Smooth muscle cell (in vitro differentiated cells): ENCODE data around the gene NTRK3. TPM values are rescaled to one million over a fixed set of nuclear protein-coding genes. Genes with fewer than 3 reads are reported as not detected.

ENCODE experiments used
- DNase-seq: peaks from one replicate; lab custom pipeline; 2025; ENCODE audit not compliant: unreplicated experiment; lab: John Stamatoyannopoulos, UW
- H2AFZ ChIP-seq: fragments of 200-600 bp; sonication (generic); 2 replicates; pipeline ENCODE4 v1.6.0; 2016; ENCODE audit warnings: antibody characterized with exemption, low read depth, mild to moderate bottlenecking
- H3F3A ChIP-seq: fragments of 200-600 bp; sonication (generic); 2 replicates; pipeline ENCODE4 v1.6.0; 2017; ENCODE audit warnings: antibody characterized with exemption, low read depth
- H3K27ac ChIP-seq: fragments of 200-600 bp; sonication (generic); 2 replicates; pipeline ENCODE4 v1.5.1; 2016; ENCODE audit warnings: low read depth, mild to moderate bottlenecking
- H3K27me3 ChIP-seq: fragments of 200-600 bp; sonication (generic); 2 replicates; pipeline ENCODE4 v1.6.1; 2016; ENCODE audit warnings: low read depth, mild to moderate bottlenecking
- H3K36me3 ChIP-seq: fragments of 200-600 bp; sonication (generic); 2 replicates; pipeline ENCODE4 v1.5.1; 2016; ENCODE audit warnings: low read depth
- H3K4me1 ChIP-seq: fragments of 200-600 bp; sonication (generic); 2 replicates; pipeline ENCODE4 v1.5.1; 2016; ENCODE audit warnings: low read depth
- H3K4me2 ChIP-seq: fragments of 200-600 bp; sonication (generic); 2 replicates; pipeline ENCODE4 v1.6.0; 2016; ENCODE audit warnings: mild to moderate bottlenecking
- H3K4me3 ChIP-seq: fragments of 200-600 bp; sonication (generic); 2 replicates; pipeline ENCODE4 v1.5.1; 2016; ENCODE audit warnings: mild to moderate bottlenecking
- H3K79me2 ChIP-seq: fragments of 200-600 bp; sonication (generic); 2 replicates; pipeline ENCODE4 v1.6.0; 2016; ENCODE audit warnings: low read depth, mild to moderate bottlenecking
- H3K9ac ChIP-seq: fragments of 200-600 bp; sonication (generic); 2 replicates; pipeline ENCODE4 v1.6.0; 2016; ENCODE audit warnings: low read depth
- H3K9me3 ChIP-seq: fragments of 200-600 bp; sonication (generic); replicated peaks from 2 replicates; pipeline ENCODE4 v1.5.1; 2016; ENCODE audit warnings: low read depth
- H4K20me1 ChIP-seq: fragments of 200-600 bp; sonication (generic); 2 replicates; pipeline ENCODE4 v1.6.0; 2016; ENCODE audit warnings: low read depth
- CTCF ChIP-seq: fragments of 200-600 bp; sonication (generic); IDR thresholded peaks from 2 replicates; pipeline ENCODE4 v1.5.1; 2017; ENCODE audit warnings: borderline replicate concordance, mild to moderate bottlenecking, antibody characterized with exemption; ENCODE audit not compliant: insufficient read depth, poor library complexity, severe bottlenecking
- WGBS: methylation state at CpG from one replicate; pipeline ENCODE4 v1.1.7; 2016; ENCODE audit warnings: low lambda C conversion rate; 5-methylcytosine and 5-hydroxymethylcytosine counted together
- polyA plus RNA-seq: library from polyadenylated mRNA; unstranded; fragments of >200 nt; fragmentation: Nextera tagmentation; extraction: Ambion mirVana; gene quantifications from 2 replicates; pipeline ENCODE4 v1.2.1, GENCODE V29; 2016
- total RNA-seq: library from RNA; depleted of rRNA; stranded (reverse); fragments of >200 nt; gene quantifications from 2 replicates; pipeline ENCODE4 v1.2.3, GENCODE V29; 2014

Gene NTRK3
- total and polyA plus RNA-seq, 2 experiments from 2014 or later, result 3.3 to 3.5 TPM

- Histone ChIP-seq H2AFZ (no peak overlapping the region), H3K27me3 (peaks cover 26% of the 10 kb centered on the region), H3K79me2 (no peaks in the 10 kb centered on the region), H3K36me3 (no peaks in the 10 kb centered on the region), H3F3A (no peaks in the 10 kb centered on the region), H3K4me3 (no peak overlapping the region), H3K4me2 (no peak overlapping the region), H4K20me1 (no peaks in the 10 kb centered on the region), H3K27ac (no peak overlapping the region), H3K9me3 (no peaks in the 10 kb centered on the region), H3K9ac (no peak overlapping the region), H3K4me1 (no peaks in the 10 kb centered on the region)
- 76% methylated on average over 15 of the region's 16 CpGs for WGBS
- no peak for TF ChIP-seq CTCF
- no peak for DNase-seq
These were observed 20.4 kb upstream of the NTRK3 start for GRCh38 chr15:88276821-88277410.

DNA sequence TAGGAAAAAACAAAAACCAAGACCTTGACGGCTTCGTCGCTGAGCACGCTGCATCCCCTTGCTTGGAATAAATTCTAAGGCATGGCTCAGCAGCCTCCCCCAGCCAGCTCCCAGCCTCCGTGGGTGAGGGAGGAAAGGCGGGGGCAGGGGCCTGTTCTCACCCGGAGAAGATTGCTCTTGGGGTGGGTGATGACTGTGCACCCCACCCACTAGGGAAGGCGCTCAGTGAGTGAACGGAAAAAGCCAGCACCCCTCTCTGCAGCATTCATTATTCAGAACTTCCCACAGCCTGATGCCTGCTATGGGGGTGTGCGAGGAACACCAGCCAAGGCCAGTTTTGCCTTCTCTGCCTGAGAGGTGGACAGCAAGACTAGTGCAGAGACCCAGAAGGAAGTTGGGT is 19.3 kb upstream of the NTRK3 start:
- 79% methylated on average over 10 of the region's 10 CpGs for WGBS
- no peak for TF ChIP-seq CTCF
- Histone ChIP-seq H3K4me1 (no peaks in the 10 kb centered on the region), H3K27me3 (peaks cover 17% of the 10 kb centered on the region), H3K9ac (no peak overlapping the region), H4K20me1 (no peaks in the 10 kb centered on the region), H3K4me2 (no peak overlapping the region), H3F3A (no peaks in the 10 kb centered on the region), H2AFZ (no peak overlapping the region), H3K27ac (no peak overlapping the region), H3K79me2 (no peaks in the 10 kb centered on the region), H3K9me3 (no peaks in the 10 kb centered on the region), H3K4me3 (no peak overlapping the region), H3K36me3 (no peaks in the 10 kb centered on the region)
- no peak for DNase-seq

GRCh38 chr15:88274553-88275460 is 18.3 kb upstream of the NTRK3 start:
- Histone ChIP-seq H3K4me3 (no peak overlapping the region), H3K27ac (no peak overlapping the region), H3K27me3 (peaks cover 17% of the 10 kb centered on the region), H3K9ac (no peak overlapping the region), H4K20me1 (no peaks in the 10 kb centered on the region), H3K36me3 (no peaks in the 10 kb centered on the region), H3K79me2 (no peaks in the 10 kb centered on the region), H3K9me3 (no peaks in the 10 kb centered on the region), H3F3A (no peaks in the 10 kb centered on the region), H3K4me2 (no peak overlapping the region), H2AFZ (no peak overlapping the region), H3K4me1 (no peaks in the 10 kb centered on the region)
- peak; percentile 32 for DNase-seq
- TF ChIP-seq CTCF, result peak; percentile 84
- WGBS, result 56% methylated on average over 11 of the region's 11 CpGs
